ENCODE data around the gene HBP1. TPM values are rescaled to one million over a fixed set of nuclear protein-coding genes. Genes with fewer than 3 reads are reported as not detected.

The HBP1 gene
- total and polyA plus RNA-seq, 2 of the 4 experiments (the other 2 are of a cell fraction): 27.1 to 69.9 TPM

DNA sequence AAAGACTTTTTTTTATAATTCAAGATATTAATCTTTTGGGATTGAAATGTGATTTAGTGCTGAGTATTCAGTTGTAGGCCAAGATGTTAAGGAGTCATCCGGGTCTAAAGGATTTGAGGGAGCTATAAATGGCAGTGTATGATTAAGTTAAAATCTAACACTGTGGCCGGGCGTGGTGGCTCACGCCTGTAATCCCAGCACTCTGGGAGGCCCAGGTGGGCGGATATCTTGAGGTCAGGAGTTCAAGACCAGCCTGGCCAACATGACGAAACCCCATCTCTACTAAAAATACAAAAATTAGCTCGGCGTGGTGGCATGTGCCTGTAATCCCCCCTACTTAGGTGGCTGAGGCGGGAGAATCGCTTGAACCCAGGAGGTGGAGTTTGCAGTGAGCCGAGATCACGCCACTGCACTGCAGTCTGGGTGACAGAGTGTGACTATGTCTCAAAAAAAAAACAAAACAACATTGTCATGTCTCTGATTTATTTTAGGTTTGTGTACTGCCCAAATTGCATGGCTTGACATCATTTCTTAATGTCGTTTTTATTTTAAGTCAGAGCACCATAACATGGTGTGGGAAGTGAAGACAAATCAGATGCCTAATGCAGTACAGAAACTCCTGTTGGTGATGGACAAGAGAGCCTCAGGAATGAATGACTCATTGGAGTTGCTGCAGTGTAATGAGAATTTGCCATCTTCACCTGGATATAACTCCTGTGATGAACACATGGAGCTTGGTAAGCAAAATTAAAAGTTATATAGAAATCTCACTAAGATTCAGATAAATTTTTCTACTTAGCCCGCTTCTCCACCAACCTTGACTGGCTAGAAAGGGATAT, 10.7 kb downstream of the HBP1 start:
- BruUV-seq (replicated peaks): no TSS peak
- CTCF ChIA-PET: interaction anchor here (0.7 kb wide), 1 partner anchor 10 kb away, joined by 3 read pairs; the partner anchor contains the start of gene HBP1
- peak overlapping the region; percentile 29 for H2BK5ac ChIP-seq (ENCODE audit: low read depth, low read length, poor library complexity, severe bottlenecking)

More for the DNA sequence above, 10.7 kb downstream of the HBP1 start:
- Histone ChIP-seq H2BK120ac (ENCODE audit: low read depth, low read length) (no peak overlapping the region), H3K9me1 (ENCODE audit: insufficient read depth, low read length) (peaks cover 9% of the 10 kb centered on the region), H3K27ac (ENCODE audit: insufficient read depth, low read length) (peak overlapping the region; percentile 25), H2AK5ac (ENCODE audit: low read depth, low read length) (no peak overlapping the region), H3K79me1 (ENCODE audit: low read depth in 1 of 2, low read length in 2 of 2) (peaks cover 15 to 42% of the 10 kb centered on the region in 2 experiments), H2BK20ac (ENCODE audit: low read depth, low read length) (no peak overlapping the region), H3K27me3 (ENCODE audit: control insufficient read depth, insufficient read depth, low read length) (no peaks in the 10 kb centered on the region), H3K9ac (ENCODE audit: low read depth, low read length) (no peak overlapping the region), H2BK15ac (ENCODE audit: low read depth, low read length) (no peak overlapping the region), H3K36me3 (ENCODE audit: control insufficient read depth, insufficient read depth, low read length) (peaks cover 3% of the 10 kb centered on the region), H2AFZ (replicated peaks; ENCODE audit: low read length, poor library complexity) (no peak overlapping the region), H3K18ac (ENCODE audit: low read depth, low read length) (0 out of 2 replicates have a peak overlapping the region, but pooled peaks have one; percentile 11), H3K9me3 (ENCODE audit: control insufficient read depth, insufficient read depth, low read length) (no peaks in the 10 kb centered on the region), H4K5ac (ENCODE audit: low read depth, low read length) (no peak overlapping the region), H2AK9ac (replicated peaks; ENCODE audit: low read depth, low read length, poor library complexity) (no peak overlapping the region), H3K23ac (ENCODE audit: low read depth, low read length) (no peak overlapping the region), H3K4ac (ENCODE audit: low read depth, low read length) (no peak overlapping the region), H4K20me1 (ENCODE audit: insufficient read depth, low read length) (peaks cover 24% of the 10 kb centered on the region), H3K4me2 (ENCODE audit: low read depth, low read length) (no peak overlapping the region), H3K4me3 (ENCODE audit: insufficient read depth, low read depth, low read length) (no peak overlapping the region), H4K91ac (ENCODE audit: insufficient read depth, low read depth, low read length) (no peak overlapping the region), H3K56ac (ENCODE audit: extremely low read depth, insufficient read depth, low read length) (no peak overlapping the region), H3K14ac (replicated peaks; ENCODE audit: low read depth, low read length) (0 out of 2 replicates have a peak overlapping the region, but pooled peaks have one; percentile 8), H4K8ac (ENCODE audit: low read depth in 2 of 2, low read length in 2 of 2) (no peak overlapping the region), H3K4me1 (ENCODE audit: control insufficient read depth, insufficient read depth, low read length) (peaks cover 8% of the 10 kb centered on the region)
- ATAC-seq (ENCODE audit: low read depth): peak; percentile 22; the same call in 1 of the 2 replicates
- peak; percentile 43 for DNase-seq
- dilution Hi-C loops (cut with HindIII; ENCODE audit: low sequenced_read_pairs, unreplicated experiment): no loop called here
- intact Hi-C loops (cut with micrococcal nuclease): no loop called here
- TF ChIP-seq FOS (IDR thresholded peaks at IDR 0.05; ENCODE audit: low read depth, low read length) (no peak), NFE2L2 (IDR thresholded peaks at IDR 0.05; ENCODE audit: low read depth, low read length) (no peak), RAD21 (IDR thresholded peaks at IDR 0.05; ENCODE audit: low read length) (no peak), RFX5 (IDR thresholded peaks at IDR 0.05; ENCODE audit: low read depth, low read length) (no peak), MAFK (IDR thresholded peaks at IDR 0.05; ENCODE audit: low read depth, low read length) (no peak), POLR2A (IDR thresholded peaks at IDR 0.05; ENCODE audit: low read depth, low read length) (no peak), CHD1 (IDR thresholded peaks at IDR 0.05; ENCODE audit: low read depth, low read length) (no peak), CEBPB (IDR thresholded peaks at IDR 0.05; ENCODE audit: low read depth, low read length) (no peak)
- TF ChIP-seq, protein P1, sequence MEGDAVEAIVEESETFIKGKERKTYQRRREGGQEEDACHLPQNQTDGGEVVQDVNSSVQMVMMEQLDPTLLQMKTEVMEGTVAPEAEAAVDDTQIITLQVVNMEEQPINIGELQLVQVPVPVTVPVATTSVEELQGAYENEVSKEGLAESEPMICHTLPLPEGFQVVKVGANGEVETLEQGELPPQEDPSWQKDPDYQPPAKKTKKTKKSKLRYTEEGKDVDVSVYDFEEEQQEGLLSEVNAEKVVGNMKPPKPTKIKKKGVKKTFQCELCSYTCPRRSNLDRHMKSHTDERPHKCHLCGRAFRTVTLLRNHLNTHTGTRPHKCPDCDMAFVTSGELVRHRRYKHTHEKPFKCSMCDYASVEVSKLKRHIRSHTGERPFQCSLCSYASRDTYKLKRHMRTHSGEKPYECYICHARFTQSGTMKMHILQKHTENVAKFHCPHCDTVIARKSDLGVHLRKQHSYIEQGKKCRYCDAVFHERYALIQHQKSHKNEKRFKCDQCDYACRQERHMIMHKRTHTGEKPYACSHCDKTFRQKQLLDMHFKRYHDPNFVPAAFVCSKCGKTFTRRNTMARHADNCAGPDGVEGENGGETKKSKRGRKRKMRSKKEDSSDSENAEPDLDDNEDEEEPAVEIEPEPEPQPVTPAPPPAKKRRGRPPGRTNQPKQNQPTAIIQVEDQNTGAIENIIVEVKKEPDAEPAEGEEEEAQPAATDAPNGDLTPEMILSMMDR (conservative IDR thresholded peaks at IDR 0.05; ENCODE audit: low read depth, low read length): no peak
- in situ Hi-C loops (cut with MboI; ENCODE audit: low sequenced_read_pairs): no loop called here
- POLR2A ChIA-PET (ENCODE audit: unreplicated experiment): no interaction called here
- WGBS, 2 experiments (ENCODE audit: extremely low coverage in 2 of 2, insufficient read length in 1 of 2): no CpG with 5 or more reads among the region's 14 CpGs

Measured in IMR-90 (cell line).